Measurements from ENCODE around the gene FRAS1. TPM values are rescaled to one million over a fixed set of nuclear protein-coding genes. Genes with fewer than 3 reads are reported as not detected.
"Not testable (repeated sequence)": the region's sequence is repeated elsewhere in the genome, so short reads cannot be mapped to it uniquely, and the experiment has no call there.

FRAS1 gene
- total RNA-seq, 1 donor from 2014 or later = 0.65 TPM

GRCh38 chr4:78119698-78120097 lies 62.6 kb downstream of the FRAS1 start:
- ATAC-seq (no peak), DNase-seq (ENCODE audit: low spot score) (no peak)

GRCh38 chr4:78120144-78120880 lies 63.2 kb downstream of the FRAS1 start:
- DNase-seq (ENCODE audit: low spot score) (no peak), ATAC-seq (no peak)

- DNase-seq (ENCODE audit: low spot score) = no peak
- ATAC-seq = no peak
Measured at GRCh38 chr4:78121338-78121904, 64.3 kb downstream of the FRAS1 start.

GRCh38 chr4:78125834-78126331 lies 68.8 kb downstream of the FRAS1 start:
- not testable (repeated sequence) for DNase-seq (ENCODE audit: low spot score); ATAC-seq

GRCh38 chr4:78129383-78130108 lies 72.4 kb downstream of the FRAS1 start:
- DNase-seq (ENCODE audit: low spot score) = no peak
- no peak for ATAC-seq

- DNase-seq (ENCODE audit: low spot score) (no peak), ATAC-seq (no peak)
Measured at GRCh38 chr4:78131403-78131802, 74.3 kb downstream of the FRAS1 start.

GRCh38 chr4:78136109-78137081 lies 79.3 kb downstream of the FRAS1 start:
- ATAC-seq (no peak), DNase-seq (ENCODE audit: low spot score) (no peak)

- DNase-seq (ENCODE audit: low spot score) (no peak), ATAC-seq (no peak)
Measured at GRCh38 chr4:78137532-78137931, 80.4 kb downstream of the FRAS1 start.

GRCh38 chr4:78138252-78138651 lies 81.1 kb downstream of the FRAS1 start:
- DNase-seq (ENCODE audit: low spot score) (no peak), ATAC-seq (no peak)

GRCh38 chr4:78143634-78144033 lies 86.5 kb downstream of the FRAS1 start:
- no peak for ATAC-seq
- no peak for DNase-seq (ENCODE audit: low spot score)

- ATAC-seq = no peak
- DNase-seq (ENCODE audit: low spot score) = no peak
Measured at GRCh38 chr4:78145008-78145407, 87.9 kb downstream of the FRAS1 start.

- DNase-seq (ENCODE audit: low spot score) (no peak), ATAC-seq (no peak)
Measured at GRCh38 chr4:78145622-78146021, 88.5 kb downstream of the FRAS1 start.

- ATAC-seq = no peak
- no peak for DNase-seq (ENCODE audit: low spot score)
Measured at GRCh38 chr4:78149751-78150542, 92.8 kb downstream of the FRAS1 start.

GRCh38 chr4:78150543-78150864 lies 93.4 kb downstream of the FRAS1 start:
- no peak for DNase-seq (ENCODE audit: low spot score)
- no peak for ATAC-seq

- ATAC-seq (no peak), DNase-seq (ENCODE audit: low spot score) (no peak)
Measured at GRCh38 chr4:78152795-78153194, 95.7 kb downstream of the FRAS1 start.

- ATAC-seq (no peak), DNase-seq (ENCODE audit: low spot score) (no peak)
Measured at GRCh38 chr4:78154972-78155590, 98.0 kb downstream of the FRAS1 start.

GRCh38 chr4:78155616-78156105 lies 98.5 kb downstream of the FRAS1 start:
- DNase-seq (ENCODE audit: low spot score) (no peak), ATAC-seq (no peak)

- no peak for DNase-seq (ENCODE audit: low spot score)
- no peak for ATAC-seq
Measured at GRCh38 chr4:78156520-78156919, 99.4 kb downstream of the FRAS1 start.

- ATAC-seq = no peak
- no peak for DNase-seq (ENCODE audit: low spot score)
Measured at GRCh38 chr4:78162342-78162741, 105.2 kb downstream of the FRAS1 start.
